NB4 (cell line): Measurements from ENCODE around the gene CNN2.

Experiments used
- CTCF ChIP-seq: IDR thresholded peaks from one replicate; pipeline ENCODE4 v1.5.1; 2012; ENCODE audit warnings: low read depth, low read length
- MYC ChIP-seq: IDR thresholded peaks from 2 replicates; pipeline ENCODE4 v1.6.1; 2011; ENCODE audit warnings: low read depth, low read length
- POLR2A ChIP-seq: IDR thresholded peaks from 2 replicates; pipeline ENCODE4 v1.6.1; 2011; ENCODE audit warnings: mild to moderate bottlenecking; ENCODE audit not compliant: insufficient read length; ENCODE audit errors: extremely low read depth

GRCh38 chr19:1041272-1041834 is 14.9 kb downstream of the CNN2 start:
- TF ChIP-seq CTCF (no peak), POLR2A (no peak), MYC (no peak)
